Caco-2 (cell line): Measurements from ENCODE around the gene TBC1D3K. TPM values are rescaled to one million over a fixed set of nuclear protein-coding genes. Genes with fewer than 3 reads are reported as not detected.
"Not testable (repeated sequence)": the region's sequence is repeated elsewhere in the genome, so short reads cannot be mapped to it uniquely, and the experiment has no call there.

Source experiments
- Bru-seq: library from RNA; stranded (reverse); fragments of 400-500 nt; gene quantifications from one replicate; lab custom pipeline; 2021; lab: Mats Ljungman, UMichigan
- BruChase-seq, 2 experiments: library from RNA; stranded (reverse); fragments of 400-500 nt; gene quantifications; one replicate each; lab custom pipeline; 2021; lab: Mats Ljungman, UMichigan
- BruUV-seq: library from RNA; stranded (reverse); fragments of 400-500 nt; replicated peaks from 2 replicates; lab custom pipeline; 2021; lab: Mats Ljungman, UMichigan
- CTCF ChIA-PET: fragments of 300-600 bp; sonication (Branson Sonifier 250); formaldehyde crosslinking; loops from one replicate; lab custom pipeline; 2022; ENCODE audit warnings: antibody characterized with exemption; lab: Charles Lee
- POLR2A ChIA-PET: fragments of 300-600 bp; sonication (Branson Sonifier 250); formaldehyde crosslinking; loops from one replicate; lab custom pipeline; 2022; ENCODE audit warnings: antibody characterized with exemption; lab: Charles Lee
- DNase-seq, 2 experiments: peaks; one replicate each; pipeline versions ENCODE4 v3.0.0 to v3.0.0-alpha.2; 2020 to 2022
- H3K27me3 ChIP-seq: replicated peaks from 2 replicates; pipeline ENCODE4 v1.6.0; 2011; ENCODE audit warnings: low read length; ENCODE audit not compliant: control insufficient read depth, insufficient read depth
- H3K36me3 ChIP-seq: 2 replicates; pipeline ENCODE4 v1.5.1; 2011; ENCODE audit warnings: low read length; ENCODE audit not compliant: control insufficient read depth, insufficient read depth
- H3K4me1 ChIP-seq: fragments of 250-450 bp; sonication (Bioruptor Pico); 2 replicates; pipeline ENCODE4 v1.5.1; 2020; ENCODE audit warnings: mild to moderate bottlenecking
- H3K4me3 ChIP-seq: 2 replicates; pipeline ENCODE4 v1.5.1; 2011; ENCODE audit warnings: low read depth, mild to moderate bottlenecking, control low read depth, low read length
- H3K9me3 ChIP-seq: fragments of 250-450 bp; sonication (Bioruptor Pico); 2 replicates; pipeline ENCODE4 v1.5.1; 2020; ENCODE audit warnings: mild to moderate bottlenecking, moderate library complexity
- H3K27ac Mint-ChIP-seq: one replicate; pipeline ENCODE4 v1.8.0; 2022; ENCODE audit warnings: mixed read lengths; ENCODE audit not compliant: unreplicated experiment
- H3K27me3 Mint-ChIP-seq: one replicate; pipeline ENCODE4 v1.8.0; 2022; ENCODE audit warnings: mixed read lengths; ENCODE audit not compliant: insufficient read depth, unreplicated experiment
- H3K36me3 Mint-ChIP-seq: one replicate; pipeline ENCODE4 v1.8.0; 2022; ENCODE audit warnings: mild to moderate bottlenecking, mixed read lengths; ENCODE audit not compliant: insufficient read depth, unreplicated experiment
- H3K4me1 Mint-ChIP-seq: one replicate; pipeline ENCODE4 v1.8.0; 2022; ENCODE audit warnings: low read depth, mixed read lengths; ENCODE audit not compliant: unreplicated experiment
- H3K4me3 Mint-ChIP-seq: one replicate; pipeline ENCODE4 v1.8.0; 2022; ENCODE audit warnings: mild to moderate bottlenecking, moderate library complexity, mixed read lengths; ENCODE audit not compliant: unreplicated experiment
- H3K9me3 Mint-ChIP-seq: one replicate; pipeline ENCODE4 v1.8.0; 2022; ENCODE audit warnings: mixed read lengths; ENCODE audit not compliant: unreplicated experiment
- CTCF ChIP-seq, 2 experiments: fragments of 200-600 bp in 1 of 2; IDR thresholded peaks; 1 replicate in 1 of 2; 2 replicates in 1 of 2; pipeline versions ENCODE4 v1.5.1 to v1.8.0; 2011 to 2022; ENCODE audit warnings: antibody characterized with exemption in 1 of 2, control low read depth in 1 of 2, inconsistent platforms in 1 of 2, low read depth in 1 of 2, low read length in 1 of 2, mild to moderate bottlenecking in 1 of 2, moderate library complexity in 1 of 2; ENCODE audit not compliant: insufficient read depth in 1 of 2, severe bottlenecking in 1 of 2, unreplicated experiment in 1 of 2
- intact Hi-C: fragments of 100-400 bp; cut with micrococcal nuclease; formaldehyde crosslinking; loops from one replicate; pipeline ENCODE4 v1.10.0; 2022; ENCODE audit not compliant: unreplicated experiment
- long read RNA-seq: library from polyadenylated mRNA; stranded (forward); transcript quantifications from one replicate; pipeline ENCODE4 v2.0.0, GENCODE V29; 2022
- total RNA-seq: library from RNA; stranded (reverse); gene quantifications from 2 replicates; pipeline ENCODE4 v1.2.3, GENCODE V29; 2022

Gene TBC1D3K
- total RNA-seq (not detected in 2 replicates), Bru-seq, nascent RNA (percentile 16 among the genes with signal in this experiment), BruChase-seq, experiment 1, labeled RNA remaining after a 2-hour chase (percentile 22 among the genes with signal in this experiment), BruChase-seq, experiment 2, labeled RNA remaining after a 6-hour chase (percentile 18 among the genes with signal in this experiment)
- long read RNA-seq, result 0 reads

GRCh38 chr17:37924115-37924514, at the start of gene TBC1D3K:
TSS of gene TBC1D3K (plus strand) at chr17:37924415. CDS start at chr17:37926000, 1,585 bp downstream.
- not testable (repeated sequence) for H3K36me3 ChIP-seq, H3K27me3 Mint-ChIP-seq, BruUV-seq

GRCh38 chr17:37884516-37884915, 39.7 kb upstream of the TBC1D3K start:
- intact Hi-C loops, result no loop called here
- DNase-seq, result no peak
- Histone ChIP-seq H3K9me3 (no peaks in the 10 kb centered on the region), H3K4me3 (no peak overlapping the region), H3K36me3 (no peaks in the 10 kb centered on the region), H3K27me3 (no peaks in the 10 kb centered on the region), H3K4me1 (no peaks in the 10 kb centered on the region)
- POLR2A ChIA-PET, result no interaction called here
- CTCF ChIA-PET, result no interaction called here
- no peak overlapping the region for H3K27ac Mint-ChIP-seq
- no peaks in the 10 kb centered on the region for H3K27me3 Mint-ChIP-seq
- peaks cover 9% of the 10 kb centered on the region for H3K4me1 Mint-ChIP-seq
- BruUV-seq, result no TSS peak
- H3K9me3 Mint-ChIP-seq, result peaks cover 9% of the 10 kb centered on the region
- no peak overlapping the region for H3K4me3 Mint-ChIP-seq
- no peak for TF ChIP-seq CTCF (IDR thresholded peaks at IDR 0.05; ENCODE audit: insufficient read depth in 1 of 2, low read depth in 1 of 2, low read length in 1 of 2, severe bottlenecking in 1 of 2, unreplicated experiment in 1 of 2)
- no peaks in the 10 kb centered on the region for H3K36me3 Mint-ChIP-seq

More at GRCh38 chr17:37924115-37924514, at the start of gene TBC1D3K:
- H3K36me3 Mint-ChIP-seq, H3K4me3 ChIP-seq, CTCF ChIA-PET, POLR2A ChIA-PET, H3K27me3 ChIP-seq, H3K4me3 Mint-ChIP-seq, H3K4me1 Mint-ChIP-seq, H3K4me1 ChIP-seq, DNase-seq, intact Hi-C loops, H3K9me3 Mint-ChIP-seq, H3K27ac Mint-ChIP-seq, H3K9me3 ChIP-seq: not testable (repeated sequence)

- peaks cover 9% of the 10 kb centered on the region for H3K4me1 Mint-ChIP-seq
- Histone ChIP-seq H3K4me3 (no peak overlapping the region), H3K4me1 (no peaks in the 10 kb centered on the region), H3K27me3 (no peaks in the 10 kb centered on the region), H3K9me3 (no peaks in the 10 kb centered on the region), H3K36me3 (no peaks in the 10 kb centered on the region)
- H3K27ac Mint-ChIP-seq, result no peak overlapping the region
- POLR2A ChIA-PET, result no interaction called here
- no peaks in the 10 kb centered on the region for H3K36me3 Mint-ChIP-seq
- intact Hi-C loops, result no loop called here
- CTCF ChIA-PET, result no interaction called here
- no peak overlapping the region for H3K4me3 Mint-ChIP-seq
- no peaks in the 10 kb centered on the region for H3K27me3 Mint-ChIP-seq
- no peak for DNase-seq
- peaks cover 15% of the 10 kb centered on the region for H3K9me3 Mint-ChIP-seq
- TF ChIP-seq CTCF (IDR thresholded peaks at IDR 0.05; ENCODE audit: insufficient read depth in 1 of 2, low read depth in 1 of 2, low read length in 1 of 2, severe bottlenecking in 1 of 2, unreplicated experiment in 1 of 2), result no peak
- BruUV-seq, result no TSS peak
Measured at GRCh38 chr17:37885136-37885535, 39.1 kb upstream of the TBC1D3K start.
